ENCODE measurements around the gene OR10C1.

Gene OR10C1

GRCh38 chr6:29477923-29478450 is 38.9 kb downstream of the OR10C1 start:
- no peak for DNase-seq (ENCODE audit: low read depth in 3 of 3)

- DNase-seq (ENCODE audit: low read depth in 3 of 3), result no peak
These were observed 39.6 kb downstream of the OR10C1 start for GRCh38 chr6:29478740-29479139.

- DNase-seq (ENCODE audit: low read depth in 3 of 3), result no peak
These were observed 40.5 kb downstream of the OR10C1 start for GRCh38 chr6:29479560-29479959.

- DNase-seq (ENCODE audit: low read depth in 3 of 3), result no peak
These were observed 44.1 kb downstream of the OR10C1 start for GRCh38 chr6:29483186-29483585.

- no peak for DNase-seq (ENCODE audit: low read depth in 3 of 3)
These were observed 44.6 kb downstream of the OR10C1 start for GRCh38 chr6:29483735-29484134.

- no peak for DNase-seq (ENCODE audit: low read depth in 3 of 3)
These were observed 47.5 kb downstream of the OR10C1 start for GRCh38 chr6:29486577-29486976.

- no peak for DNase-seq (ENCODE audit: low read depth in 3 of 3)
These were observed 48.0 kb downstream of the OR10C1 start for GRCh38 chr6:29487131-29487530.

GRCh38 chr6:29487660-29488059 is 48.6 kb downstream of the OR10C1 start, which contains the start of gene MAS1L:
TSS of gene MAS1L (minus strand) at chr6:29487956. CDS start at chr6:29487902, 54 bp downstream.
- DNase-seq (ENCODE audit: low read depth in 3 of 3), result no peak

- DNase-seq (ENCODE audit: low read depth in 3 of 3), result no peak
These were observed 49.8 kb downstream of the OR10C1 start for GRCh38 chr6:29488874-29489273.

- no peak for DNase-seq (ENCODE audit: low read depth in 3 of 3)
These were observed 50.2 kb downstream of the OR10C1 start for GRCh38 chr6:29489286-29489685.

- no peak for DNase-seq (ENCODE audit: low read depth in 3 of 3)
These were observed 50.9 kb downstream of the OR10C1 start for GRCh38 chr6:29490055-29490454.

- no peak for DNase-seq (ENCODE audit: low read depth in 3 of 3)
These were observed 51.4 kb downstream of the OR10C1 start for GRCh38 chr6:29490552-29490951.

Measured in stimulated activated CD4-positive, alpha-beta T cell treated with anti-CD3 and anti-CD28 coated beads, TNF-alpha, amount 100 ng/mL, for 48 hours (primary cell).